Ecto neural progenitor cell (in vitro differentiated cells): ENCODE measurements around the gene DLGAP1.
"Not testable (repeated sequence)": the region's sequence is repeated elsewhere in the genome, so short reads cannot be mapped to it uniquely, and the experiment has no call there.

Source experiments
- DNase-seq: peaks from one replicate; pipeline ENCODE4 v3.0.0-alpha.2; 2018; ENCODE audit warnings: low spot score

Gene DLGAP1

DNA sequence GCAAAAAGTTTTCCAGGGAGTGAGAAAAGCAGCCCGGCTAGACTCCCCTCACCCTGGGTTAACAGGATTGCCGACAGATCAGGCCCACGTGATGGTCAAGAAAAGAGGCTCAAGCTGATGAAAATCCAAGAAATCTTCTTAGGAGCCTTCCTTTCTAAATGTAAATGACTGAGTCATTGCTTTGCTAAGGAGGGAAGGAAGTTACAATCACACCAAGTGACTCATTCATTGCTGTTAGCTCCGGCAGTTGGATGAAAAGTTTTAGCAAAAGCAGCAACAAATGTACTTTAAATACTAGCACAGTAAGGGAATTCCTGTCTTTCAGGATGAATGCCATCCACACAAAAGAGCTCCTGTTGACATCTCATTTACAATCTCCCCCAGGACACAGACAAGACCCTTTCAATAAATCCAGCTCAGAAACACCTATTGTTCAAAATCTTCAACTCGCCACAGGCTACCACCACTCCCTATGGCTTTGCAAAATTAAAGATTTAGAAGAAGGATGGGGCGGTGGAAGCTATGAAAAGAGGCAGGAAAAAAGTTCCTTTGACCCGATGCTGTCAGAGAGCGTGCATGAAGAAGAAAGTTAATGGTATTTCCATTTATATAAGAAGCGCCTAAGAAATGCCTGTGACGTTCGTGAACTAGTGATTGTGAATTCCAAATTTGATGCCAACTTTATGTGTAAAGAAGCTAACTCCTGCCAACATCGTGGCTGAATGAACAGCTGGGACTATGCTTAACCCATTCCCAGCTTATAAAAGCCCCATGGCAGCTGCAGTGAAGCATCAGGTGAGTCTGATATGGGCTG is 851.5 kb downstream of the DLGAP1 start:
- DNase-seq = peak; percentile 75

DNA sequence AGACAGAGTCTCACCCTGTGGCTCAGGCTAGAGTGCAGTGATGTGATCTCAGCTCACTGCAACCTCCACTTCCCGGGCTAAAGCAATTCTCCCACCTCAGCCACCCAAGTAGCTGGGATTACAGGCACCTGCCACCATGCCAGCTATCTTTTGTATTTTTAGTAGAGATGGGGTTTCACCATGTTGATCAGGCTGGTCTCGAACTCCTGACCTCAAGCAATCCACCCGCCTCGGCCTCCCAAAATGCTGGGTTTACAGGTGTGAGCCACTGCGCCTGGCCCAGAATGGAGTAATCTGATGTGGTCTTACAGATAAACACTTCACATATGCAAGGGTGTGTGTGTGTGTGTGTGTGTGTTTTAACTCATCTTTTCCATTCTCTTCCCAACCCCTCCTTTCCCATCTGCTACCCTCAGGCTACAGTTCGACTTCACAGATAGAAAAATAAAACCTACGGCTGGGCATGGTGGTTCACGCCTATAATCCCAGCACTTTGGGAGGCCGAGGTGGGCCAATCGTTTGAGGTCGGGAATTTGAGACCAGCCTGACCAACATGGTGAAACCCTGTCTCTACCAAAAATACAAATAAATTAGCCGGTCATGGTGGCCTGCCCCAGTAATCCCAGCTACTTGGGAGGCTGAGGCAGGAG is 853.9 kb downstream of the DLGAP1 start:
- DNase-seq = not testable (repeated sequence)

DNA sequence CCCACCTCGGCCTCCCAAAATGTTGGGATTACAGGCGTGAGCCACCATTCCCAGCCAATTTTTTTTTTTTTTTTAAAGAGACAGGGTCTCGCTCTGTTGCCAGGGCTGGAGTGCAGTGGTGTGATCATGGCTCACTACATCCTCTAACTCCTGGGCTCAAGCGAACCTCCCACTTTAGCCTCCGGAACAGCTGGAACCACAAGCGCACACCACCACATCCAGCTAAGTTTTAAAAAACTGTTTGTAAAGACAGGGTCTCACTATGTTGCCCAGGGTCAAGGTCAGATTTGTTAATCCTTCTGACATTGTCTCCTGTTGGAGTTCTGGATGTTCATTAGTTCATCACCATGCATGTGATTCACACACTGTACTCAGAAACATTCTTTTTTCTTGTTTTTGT is 855.2 kb downstream of the DLGAP1 start:
- DNase-seq = no peak

DNA sequence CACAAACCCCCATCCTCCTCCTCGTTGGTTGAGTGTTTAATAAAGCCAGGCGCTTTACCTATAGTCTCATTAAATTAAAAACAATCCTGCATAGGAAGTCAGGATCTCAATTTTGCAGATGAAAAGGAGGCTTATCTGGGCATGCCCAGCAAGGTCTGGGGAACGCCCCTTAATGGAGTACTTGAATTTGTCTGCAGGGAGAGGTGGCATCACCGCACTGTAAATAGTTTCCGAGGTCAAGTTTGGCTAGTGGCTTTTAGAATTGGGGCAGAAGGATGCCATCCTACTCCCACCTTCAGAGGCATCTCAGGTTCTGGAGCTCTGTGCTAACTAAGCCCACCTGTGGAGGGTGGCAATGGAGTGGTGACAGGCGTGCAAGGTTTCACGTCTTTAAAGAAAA is 855.9 kb downstream of the DLGAP1 start:
- DNase-seq = no peak

DNA sequence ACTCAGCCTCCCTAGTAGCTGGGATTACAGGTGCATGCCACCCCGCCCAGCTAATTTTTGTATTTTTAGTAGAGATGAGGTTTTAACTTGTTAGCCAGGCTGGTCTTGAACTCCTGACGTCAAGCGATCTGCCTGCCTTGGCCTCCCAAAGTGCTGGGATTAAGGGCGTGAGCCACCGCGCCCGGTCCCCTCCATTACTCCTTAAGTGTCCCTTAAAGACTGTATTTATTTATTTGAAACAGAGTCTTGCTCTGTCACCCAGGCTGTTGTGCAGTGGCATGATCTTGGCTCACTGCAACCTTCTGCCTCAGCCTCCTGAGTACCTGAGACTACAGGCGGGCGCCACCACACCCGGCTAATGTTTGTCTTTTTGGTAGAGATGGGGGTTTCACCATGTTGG is 856.5 kb downstream of the DLGAP1 start:
- DNase-seq = no peak

DNA sequence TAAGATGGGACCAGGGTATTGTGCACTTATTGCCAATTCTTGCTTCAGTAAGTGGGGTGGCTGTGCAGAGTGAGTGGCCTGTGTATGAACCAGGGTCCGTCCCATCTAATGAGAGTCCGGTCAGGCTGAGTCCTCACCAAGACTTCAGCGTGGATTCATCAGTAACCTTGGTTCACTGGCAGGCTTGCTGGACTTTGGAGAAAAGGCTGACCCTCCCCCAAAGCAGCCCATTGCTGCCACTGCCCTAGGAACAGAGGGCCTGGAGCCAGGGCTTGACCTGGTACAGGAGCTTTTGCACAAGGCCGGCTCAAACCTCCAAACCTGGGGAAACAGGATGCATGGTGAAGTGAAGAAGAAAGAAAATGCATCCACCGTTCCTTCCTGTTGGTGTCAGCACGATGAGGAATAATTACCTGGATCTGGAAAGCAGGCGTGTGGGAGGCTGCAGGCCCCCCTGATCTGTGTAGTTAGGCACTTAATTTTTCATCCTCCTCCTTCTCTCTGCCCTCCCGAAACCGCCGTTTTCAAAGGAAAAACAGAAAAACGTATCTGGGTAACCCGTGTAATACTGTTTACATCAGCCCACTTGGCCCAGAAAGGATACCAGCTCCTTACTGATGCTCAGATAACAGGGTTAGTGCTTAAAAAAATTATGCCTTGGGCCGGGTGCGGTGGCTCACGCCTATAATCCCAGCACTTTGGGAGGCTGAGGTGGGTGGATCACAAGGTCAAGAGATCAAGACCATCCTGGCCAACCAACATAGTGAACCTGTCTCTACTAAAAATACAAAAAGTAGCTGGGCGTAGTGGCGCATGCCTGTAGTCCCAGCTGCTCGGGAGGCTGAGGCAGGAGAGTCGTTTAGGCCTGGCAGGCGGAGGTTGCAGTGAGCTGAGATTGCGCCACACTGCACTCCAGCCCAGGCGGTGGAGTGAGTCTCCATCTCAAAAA is 857.4 kb downstream of the DLGAP1 start:
- no peak for DNase-seq

DNA sequence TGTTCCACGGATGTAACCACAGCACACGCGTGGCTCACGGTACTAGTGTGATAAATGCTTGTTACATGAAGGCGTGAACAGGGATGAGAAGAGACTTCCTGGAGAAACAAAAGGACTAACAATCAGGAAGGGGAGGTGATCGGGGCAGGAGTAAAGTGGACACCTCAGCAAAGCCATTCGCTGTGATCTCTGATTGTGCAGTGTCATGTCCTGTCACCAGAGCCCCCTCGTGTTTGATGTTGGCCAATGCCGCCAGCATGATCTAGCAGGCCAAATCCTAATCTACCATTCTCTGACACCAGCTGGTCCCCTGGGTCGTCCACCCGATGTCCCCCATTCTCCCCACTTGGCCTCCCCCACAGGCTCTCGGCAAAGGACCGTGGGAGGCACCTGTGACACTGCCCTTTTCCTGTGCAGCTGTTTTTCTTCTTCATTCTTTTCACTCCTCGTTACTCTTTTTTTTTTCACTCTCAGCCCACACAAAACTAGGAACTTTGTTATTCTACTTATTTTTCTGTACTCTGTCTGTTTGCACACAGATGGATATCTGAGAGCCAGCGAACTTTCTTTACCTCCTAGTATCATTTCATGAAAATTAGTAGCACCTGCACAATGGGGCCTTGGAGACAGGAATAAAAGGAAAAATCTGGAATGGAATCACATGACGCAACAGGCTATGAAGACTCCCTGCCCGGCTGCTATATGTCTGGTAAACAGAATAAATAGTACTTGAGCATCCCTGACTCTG is 858.3 kb downstream of the DLGAP1 start:
- no peak for DNase-seq

DNA sequence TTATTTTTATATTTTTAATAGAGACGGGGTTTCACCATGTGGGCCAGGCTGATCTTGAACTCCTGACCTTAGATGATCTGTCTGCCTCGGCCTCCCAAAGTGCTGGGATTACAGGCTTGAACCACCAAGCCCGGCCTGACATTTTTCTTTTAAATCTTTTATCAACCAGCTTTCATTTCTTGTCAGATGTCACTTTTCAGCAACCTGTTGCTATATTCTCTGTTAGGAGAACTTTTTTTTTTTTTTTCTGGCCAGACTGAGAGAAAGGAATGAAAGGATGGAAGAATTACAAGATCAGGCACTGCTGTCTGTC is 858.8 kb downstream of the DLGAP1 start:
- no peak for DNase-seq

DNA sequence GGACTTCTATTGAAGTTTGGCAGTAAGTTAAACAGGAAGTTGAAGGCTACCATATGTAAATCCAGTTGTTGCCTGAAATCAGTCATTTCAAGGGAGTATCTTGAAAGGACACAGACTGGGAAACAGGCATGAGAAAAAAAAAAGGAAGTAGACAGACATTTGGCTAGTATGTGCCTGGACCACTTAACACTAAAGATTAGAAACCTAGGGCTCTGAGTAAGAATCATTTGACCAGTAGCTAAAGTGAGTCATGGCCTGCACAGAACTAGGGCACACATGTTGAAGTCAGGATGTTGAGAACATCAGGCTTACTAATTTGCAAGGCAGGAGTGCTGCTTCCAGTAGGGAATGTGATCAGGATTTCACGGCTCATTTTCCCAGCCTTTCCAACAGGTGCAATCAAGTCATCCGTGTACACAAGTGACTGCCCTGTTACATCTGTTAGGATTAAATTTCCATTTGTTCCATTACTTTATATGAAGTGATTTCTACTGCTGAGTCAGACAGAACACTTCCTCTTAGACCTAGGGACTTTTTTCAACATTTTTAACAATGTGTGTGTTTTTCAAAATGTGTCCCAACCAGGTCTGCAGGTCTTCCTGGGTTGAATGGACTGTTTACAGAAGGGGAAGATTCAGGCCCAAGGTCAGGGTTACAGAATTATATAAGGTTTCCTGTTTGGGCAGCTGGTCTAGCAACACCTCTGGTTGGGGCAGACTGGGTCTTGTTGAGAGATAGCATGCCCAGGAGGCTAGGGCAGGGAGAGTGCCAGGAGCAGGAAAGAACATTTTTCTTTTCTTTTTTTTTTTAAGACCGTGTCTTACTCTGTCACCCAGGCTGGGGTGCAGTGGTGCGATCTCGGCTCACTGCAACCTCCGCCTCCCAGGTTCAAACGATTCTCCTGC is 859.5 kb downstream of the DLGAP1 start:
- no peak for DNase-seq

DNA sequence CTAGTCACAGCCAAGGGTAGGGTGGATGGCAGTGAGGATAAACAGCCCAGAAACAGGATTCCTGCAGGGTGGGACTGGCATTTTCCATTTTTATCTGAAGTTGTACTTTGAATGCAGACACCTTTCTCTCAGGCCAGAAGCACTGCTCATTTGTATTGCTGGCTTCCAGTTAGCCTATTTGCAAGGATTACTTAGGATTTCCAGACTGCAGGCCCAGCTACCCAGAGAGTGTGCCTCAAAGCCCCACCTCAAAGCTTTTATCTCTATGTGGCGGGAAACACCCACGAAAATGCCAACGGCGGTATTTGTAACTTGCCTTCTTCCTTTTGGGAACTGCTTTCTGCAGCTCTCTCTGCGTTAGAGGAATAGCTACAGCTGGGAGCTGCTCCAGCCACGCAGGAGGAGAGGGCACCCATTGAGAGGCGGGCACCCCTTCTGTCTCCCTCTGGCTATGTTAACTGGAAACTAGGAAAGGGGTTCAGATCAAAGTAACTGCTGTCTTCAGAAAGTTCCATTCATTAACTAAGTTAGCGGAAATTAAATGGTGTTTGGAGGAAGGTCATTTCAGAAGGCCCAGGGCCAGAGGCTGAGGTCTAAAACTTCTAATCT is 860.2 kb downstream of the DLGAP1 start:
- peak; percentile 63 for DNase-seq

DNA sequence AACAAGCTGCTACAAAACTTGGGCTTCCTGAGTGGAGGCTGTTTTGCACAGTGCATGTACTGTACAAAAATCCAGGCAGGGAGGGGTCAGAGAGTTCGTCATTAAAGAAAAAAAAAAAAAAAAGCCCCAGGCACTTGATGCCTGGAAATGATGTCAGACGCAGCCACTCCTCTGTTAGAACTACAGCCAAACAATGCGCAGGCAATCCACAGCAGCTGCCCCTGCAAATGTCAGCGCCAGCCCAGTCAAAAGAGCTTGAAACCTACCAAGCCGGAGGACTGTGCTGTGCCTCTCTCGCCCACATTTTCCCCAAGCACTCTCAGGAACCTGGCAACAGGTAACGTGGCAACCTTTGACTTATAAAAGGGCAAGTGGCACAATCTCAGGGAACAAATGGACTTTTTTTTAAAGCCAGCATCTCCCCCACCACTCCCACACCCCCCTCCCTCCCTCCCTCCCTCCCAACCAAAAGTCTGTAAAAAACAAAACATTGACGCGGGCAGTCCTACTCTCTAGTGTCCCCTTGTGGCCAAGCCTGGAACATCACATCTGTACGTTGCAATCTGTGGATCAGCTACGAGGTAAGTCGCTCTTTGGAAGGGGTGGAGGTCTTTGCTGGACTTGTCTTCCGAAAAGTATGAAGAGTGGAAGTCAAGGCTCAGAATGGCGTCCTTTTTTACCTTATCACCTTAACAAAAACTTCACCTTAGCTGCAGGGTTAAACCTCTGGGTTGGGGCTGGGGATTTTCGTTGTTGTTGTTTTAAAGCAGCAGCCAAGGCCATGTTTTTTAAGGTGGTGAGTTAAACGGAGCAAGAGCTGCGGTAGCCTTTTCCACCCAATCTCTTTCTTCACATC is 861.0 kb downstream of the DLGAP1 start:
- peak; percentile 90 for DNase-seq

DNA sequence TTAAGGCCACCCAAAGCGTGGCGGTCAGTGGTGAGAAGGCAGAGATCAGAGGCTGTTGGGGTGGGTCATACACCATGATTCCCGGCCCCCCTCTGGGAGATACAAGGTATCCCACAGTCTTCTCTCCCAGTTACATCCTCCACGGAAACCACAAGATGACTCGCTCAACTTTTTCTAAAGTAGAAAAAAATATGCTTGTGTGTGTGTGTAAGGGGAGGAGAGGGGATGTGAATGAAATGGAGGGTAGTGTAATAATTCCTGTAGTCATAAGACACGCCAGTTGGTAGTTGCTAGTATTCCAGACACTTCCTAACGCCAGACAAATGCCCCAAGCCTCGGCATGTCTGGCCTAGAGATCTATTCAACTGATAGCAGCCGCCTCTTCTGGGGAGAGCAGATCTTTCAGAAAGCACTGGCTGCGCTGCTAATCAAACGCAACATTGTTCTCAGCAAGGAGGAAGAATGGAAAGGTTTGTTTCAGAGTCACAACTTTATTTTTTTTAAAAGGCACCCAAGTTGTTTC is 861.7 kb downstream of the DLGAP1 start:
- peak; percentile 73 for DNase-seq

DNA sequence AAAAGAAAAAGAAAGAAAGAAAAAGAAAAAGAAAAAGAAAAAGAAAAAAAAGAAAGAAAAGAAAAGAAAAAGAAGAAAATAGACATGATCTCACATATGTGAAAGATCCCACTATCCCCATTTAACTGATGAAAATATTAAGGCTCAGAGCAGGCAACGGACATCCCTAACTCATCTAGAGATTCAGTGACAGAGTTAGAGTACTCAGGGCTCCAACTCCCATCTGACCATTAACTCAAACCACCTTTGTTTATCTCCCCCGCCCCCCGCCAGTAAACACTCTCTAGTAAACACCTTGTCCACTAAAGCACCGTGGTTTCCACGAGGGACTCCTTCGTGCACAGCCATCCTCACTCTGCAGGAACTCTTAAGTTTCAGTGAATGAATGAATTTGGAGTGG is 862.2 kb downstream of the DLGAP1 start:
- no peak for DNase-seq

DNA sequence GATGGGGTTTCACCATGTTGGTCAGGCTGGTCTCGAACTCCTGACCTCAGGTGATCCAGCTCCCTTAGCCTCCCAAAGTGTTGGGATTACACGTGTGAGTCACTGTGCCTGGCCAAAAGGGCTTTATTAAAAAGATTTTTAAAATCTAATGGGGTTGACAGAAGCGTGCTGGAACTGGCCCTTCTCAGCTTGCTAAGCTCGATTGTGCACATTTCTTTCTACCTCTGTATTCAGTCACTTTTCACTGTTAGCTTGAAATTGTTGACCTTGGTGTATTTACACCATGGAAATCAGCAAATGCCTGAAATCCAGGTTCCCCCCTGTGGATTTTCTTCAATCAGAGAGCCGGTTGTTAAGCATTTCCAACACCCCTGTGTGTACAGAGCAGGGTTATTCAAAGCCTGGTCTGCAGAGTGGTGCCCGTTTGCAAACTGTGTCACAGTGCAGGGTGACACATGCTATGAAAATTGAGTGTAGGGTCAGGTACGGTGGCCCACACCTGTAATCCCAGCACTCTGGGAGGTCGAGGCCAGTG is 864.9 kb downstream of the DLGAP1 start:
- no peak for DNase-seq

DNA sequence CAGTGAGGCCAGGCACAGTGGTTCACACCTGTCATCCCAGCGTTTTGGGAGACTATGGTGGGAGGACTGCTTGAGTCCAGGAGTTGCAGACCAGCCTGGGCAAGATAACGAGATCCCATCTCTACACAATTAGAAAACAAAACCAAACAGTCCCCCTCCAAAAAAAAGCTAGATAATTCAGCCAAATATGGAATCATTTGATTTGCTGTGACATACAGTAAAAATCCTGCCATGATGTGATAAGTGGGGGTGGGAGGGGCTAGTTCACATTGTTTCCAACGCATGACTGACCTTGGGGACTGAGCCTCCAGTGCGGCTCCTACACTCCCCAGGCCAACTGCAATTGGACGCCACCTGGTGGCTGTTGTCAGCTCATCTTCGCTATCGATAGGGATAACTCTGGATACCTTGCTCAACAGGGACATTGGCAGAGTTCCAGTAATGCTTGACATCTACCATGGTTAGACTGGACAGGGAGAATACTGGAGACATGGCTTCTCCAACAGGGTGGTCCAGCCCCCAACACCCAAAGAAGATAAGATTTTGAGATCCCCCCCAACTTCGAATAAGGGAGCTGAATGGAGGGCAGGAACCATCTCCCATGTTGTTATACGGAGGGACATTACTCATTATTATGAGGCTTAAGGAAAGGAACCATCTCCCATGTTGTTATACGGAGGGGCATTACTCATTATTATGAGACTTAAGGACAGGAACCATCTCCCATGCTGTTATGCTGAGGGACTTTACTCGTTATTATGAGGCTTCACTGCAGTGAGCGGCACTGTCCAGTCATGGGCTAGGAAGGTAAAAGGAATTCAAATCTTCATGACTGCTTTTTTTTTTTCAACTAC is 869.2 kb downstream of the DLGAP1 start:
- DNase-seq = peak; percentile 79

DNA sequence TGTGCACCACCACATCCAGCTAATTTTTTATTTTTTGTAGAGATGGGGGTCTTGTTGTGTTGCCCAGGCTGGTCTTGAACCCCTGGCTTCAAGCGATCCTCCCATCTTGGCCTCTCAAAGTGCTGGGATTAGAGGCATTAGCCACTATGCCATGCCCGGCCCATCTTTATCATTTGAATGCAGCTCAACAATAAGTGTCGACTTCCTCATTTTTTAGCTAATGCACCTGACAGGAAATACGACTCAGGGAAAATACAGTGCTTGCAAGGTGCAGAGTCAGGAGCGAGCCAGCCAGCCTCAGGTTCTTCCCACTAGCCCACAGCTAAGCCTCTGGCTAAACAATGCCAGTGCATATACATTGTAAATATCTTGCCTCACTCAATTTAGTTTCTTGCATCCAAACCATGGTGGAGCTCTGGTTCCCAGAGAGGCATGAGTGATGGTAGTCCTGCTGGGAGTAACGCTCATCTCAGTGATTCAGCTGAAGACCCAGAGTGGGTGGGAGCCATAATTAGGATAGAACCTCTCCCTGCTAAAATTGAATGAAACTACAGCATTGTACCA is 870.1 kb downstream of the DLGAP1 start:
- no peak for DNase-seq

DNA sequence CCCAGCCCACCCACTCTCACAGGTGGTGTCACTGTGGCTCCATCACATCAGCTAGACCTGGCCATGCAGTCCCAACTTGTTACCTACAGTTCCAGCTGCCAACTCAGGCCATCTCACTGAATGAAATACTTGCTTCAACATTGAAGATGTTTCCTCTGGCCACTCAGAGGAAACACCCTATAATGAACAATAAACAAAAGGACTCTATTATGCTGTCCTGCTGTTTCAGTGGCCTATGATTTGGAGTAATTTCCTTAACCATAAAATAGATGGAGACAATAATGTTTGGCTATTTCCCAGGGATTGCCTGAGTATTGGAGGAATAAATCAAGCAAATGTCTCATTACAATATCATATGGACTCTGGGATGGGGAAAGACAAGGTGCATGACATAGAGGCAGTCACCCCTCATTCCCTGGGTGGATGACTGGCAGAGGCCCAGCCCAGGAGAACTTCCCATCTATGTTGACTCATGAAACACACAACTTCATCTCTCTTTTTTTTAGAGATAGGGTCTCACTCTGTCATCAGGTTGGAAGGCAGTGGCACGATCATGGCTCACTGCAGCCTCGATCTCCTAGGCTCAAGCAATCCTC is 870.7 kb downstream of the DLGAP1 start:
- DNase-seq = no peak
